Keratinocyte (primary cell): ENCODE results near the gene UQCRH. TPM values are rescaled to one million over a fixed set of nuclear protein-coding genes. Genes with fewer than 3 reads are reported as not detected.
"Not testable (repeated sequence)": the region's sequence is repeated elsewhere in the genome, so short reads cannot be mapped to it uniquely, and the experiment has no call there.

ENCODE experiments used
- DNase-seq: peaks from one replicate; pipeline ENCODE4 v3.0.0-alpha.2; 2011; ENCODE audit warnings: low read depth, missing footprints, low spot score
- FAIRE-seq: peaks from 2 replicates; lab custom pipeline; 2011; peaks lifted over from hg19 to GRCh38; lab: Jason Lieb, UNC
- H2AFZ ChIP-seq: 2 replicates; pipeline ENCODE4 v1.6.0; 2012; ENCODE audit warnings: low read length, control low read depth, inconsistent platforms; ENCODE audit not compliant: control insufficient read depth
- H3K27ac ChIP-seq: 2 replicates; pipeline ENCODE4 v1.5.1; 2011; ENCODE audit warnings: low read length; ENCODE audit not compliant: control insufficient read depth, insufficient read depth
- H3K27me3 ChIP-seq: 3 replicates; pipeline ENCODE4 v1.6.0; 2011; ENCODE audit warnings: low read length; ENCODE audit not compliant: control insufficient read depth, insufficient read depth; ENCODE audit errors: extremely low read depth
- H3K36me3 ChIP-seq, 2 experiments: 2 replicates in 1 of 2; 3 replicates in 1 of 2; pipeline ENCODE4 v1.5.1; 2011; ENCODE audit warnings: low read length in 2 of 2, mild to moderate bottlenecking in 1 of 2; ENCODE audit not compliant: control insufficient read depth in 2 of 2, insufficient read depth in 2 of 2; ENCODE audit errors: extremely low read depth in 1 of 2
- H3K4me1 ChIP-seq: 3 replicates; pipeline ENCODE4 v1.5.1; 2011; ENCODE audit warnings: low read length; ENCODE audit not compliant: control insufficient read depth, insufficient read depth; ENCODE audit errors: extremely low read depth
- H3K4me2 ChIP-seq: 3 replicates; pipeline ENCODE4 v1.6.0; 2011; ENCODE audit warnings: low read depth, low read length; ENCODE audit not compliant: control insufficient read depth, insufficient read depth; ENCODE audit errors: extremely low read depth
- H3K4me3 ChIP-seq, 3 experiments: fragments of 200-600 bp in 1 of 3; sonication (generic) in 1 of 3; 2 replicates in 2 of 3; 3 replicates in 1 of 3; pipeline ENCODE4 v1.5.1; 2011 to 2016; ENCODE audit warnings: low read length in 3 of 3, mild to moderate bottlenecking in 3 of 3, control low read depth in 2 of 3, inconsistent platforms in 1 of 3, low read depth in 1 of 3, mixed read lengths in 1 of 3, mixed run types in 1 of 3, moderate library complexity in 1 of 3; ENCODE audit not compliant: control insufficient read depth in 2 of 3, insufficient read depth in 2 of 3; ENCODE audit errors: extremely low read depth in 1 of 3
- H3K79me2 ChIP-seq: 2 replicates; pipeline ENCODE4 v1.6.0; 2012; ENCODE audit warnings: low read length; ENCODE audit not compliant: control insufficient read depth, insufficient read depth
- H3K9ac ChIP-seq: 3 replicates; pipeline ENCODE4 v1.6.0; 2011; ENCODE audit warnings: low read length; ENCODE audit not compliant: control insufficient read depth, insufficient read depth; ENCODE audit errors: extremely low read depth
- H3K9me1 ChIP-seq: 3 replicates; pipeline ENCODE4 v1.6.0; 2011; ENCODE audit warnings: low read length; ENCODE audit not compliant: control insufficient read depth, insufficient read depth; ENCODE audit errors: extremely low read depth
- H3K9me3 ChIP-seq: 2 replicates; pipeline ENCODE4 v1.5.1; 2012; ENCODE audit warnings: low read depth, low read length; ENCODE audit not compliant: control insufficient read depth
- H4K20me1 ChIP-seq: 3 replicates; pipeline ENCODE4 v1.6.0; 2011; ENCODE audit warnings: low read length; ENCODE audit not compliant: control insufficient read depth, insufficient read depth; ENCODE audit errors: extremely low read depth
- dilution Hi-C: fragments of 300-500 bp; cut with MboI; formaldehyde crosslinking; loops from one replicate; pipeline ENCODE4 v1.7.0; 2020; ENCODE audit warnings: low sequenced_read_pairs; ENCODE audit not compliant: extremely low pct_ligation_motif_present
- polyA plus RNA-seq, 5 experiments: library from polyadenylated mRNA; depleted of rRNA in 3 of 5; stranded (reverse) in 3 of 5; stranded (forward) in 1 of 5; unstranded in 1 of 5; fragments of >200 nt; gene quantifications; 1 replicate in 1 of 5; 2 replicates in 3 of 5; 3 replicates in 1 of 5; pipeline versions ENCODE4 v1.2.1 to v1.2.3, GENCODE V29; 2011 to 2012; ENCODE audit warnings: missing spikeins in 2 of 5, low read depth in 1 of 5, low replicate concordance in 1 of 5

Gene UQCRH
- polyA plus RNA-seq, 1 donor (not counting 4 experiments of a cell fraction or from before 2014, with no cell fraction given), result 970 TPM

- H3K4me2 ChIP-seq, FAIRE-seq, H2AFZ ChIP-seq, H3K27me3 ChIP-seq, H3K9me1 ChIP-seq, H3K4me3 ChIP-seq, DNase-seq, H3K9me3 ChIP-seq, H3K79me2 ChIP-seq, H3K36me3 ChIP-seq, H4K20me1 ChIP-seq, H3K9ac ChIP-seq, dilution Hi-C loops, H3K4me1 ChIP-seq, H3K27ac ChIP-seq: not testable (repeated sequence)
Observed at GRCh38 chr1:46329807-46330206, 26.3 kb downstream of the UQCRH start.

GRCh38 chr1:46330381-46330780, 26.9 kb downstream of the UQCRH start:
- H3K27ac ChIP-seq, H3K4me3 ChIP-seq, H3K4me1 ChIP-seq, dilution Hi-C loops, H3K9me3 ChIP-seq, H3K79me2 ChIP-seq, H2AFZ ChIP-seq, H3K27me3 ChIP-seq, H3K4me2 ChIP-seq, H3K36me3 ChIP-seq, DNase-seq, H3K9ac ChIP-seq, H3K9me1 ChIP-seq, H4K20me1 ChIP-seq, FAIRE-seq: not testable (repeated sequence)

GRCh38 chr1:46331786-46332540, 28.5 kb downstream of the UQCRH start:
- DNase-seq, H3K27me3 ChIP-seq, H3K27ac ChIP-seq, H3K4me1 ChIP-seq, H3K9me3 ChIP-seq, H3K79me2 ChIP-seq, H3K4me3 ChIP-seq, H3K4me2 ChIP-seq, dilution Hi-C loops, H3K9ac ChIP-seq, H3K36me3 ChIP-seq, FAIRE-seq, H2AFZ ChIP-seq, H3K9me1 ChIP-seq, H4K20me1 ChIP-seq: not testable (repeated sequence)
